Endodermal cell (in vitro differentiated cells): ENCODE measurements around the gene UBB. TPM values are rescaled to one million over a fixed set of nuclear protein-coding genes. Genes with fewer than 3 reads are reported as not detected.

Experiments used
- DNase-seq: peaks from one replicate; pipeline ENCODE4 v3.0.0-alpha.2; 2017
- H3K27ac ChIP-seq: 2 replicates; pipeline ENCODE4 v1.5.1; 2013; ENCODE audit warnings: mild to moderate bottlenecking, low read depth, low read length, moderate library complexity
- H3K27me3 ChIP-seq: 2 replicates; pipeline ENCODE4 v1.6.1; 2013; ENCODE audit warnings: mild to moderate bottlenecking, low read length, moderate library complexity; ENCODE audit not compliant: insufficient read depth, control insufficient read depth, poor library complexity, severe bottlenecking
- H3K36me3 ChIP-seq: 2 replicates; pipeline ENCODE4 v1.7.0; 2013; ENCODE audit warnings: mild to moderate bottlenecking, low read length, moderate library complexity; ENCODE audit not compliant: control insufficient read depth, insufficient read depth
- H3K4me1 ChIP-seq: one replicate; pipeline ENCODE4 v1.7.0; 2013; ENCODE audit warnings: low read length; ENCODE audit not compliant: control insufficient read depth, insufficient read depth
- H3K4me3 ChIP-seq: 2 replicates; pipeline ENCODE4 v1.5.1; 2013; ENCODE audit warnings: mild to moderate bottlenecking, low read length, moderate library complexity
- H3K9ac ChIP-seq: 2 replicates; pipeline ENCODE4 v1.6.1; 2013; ENCODE audit warnings: mild to moderate bottlenecking, low read length, moderate library complexity; ENCODE audit not compliant: poor library complexity, severe bottlenecking; ENCODE audit errors: extremely low read depth
- H3K9me3 ChIP-seq: 2 replicates; pipeline ENCODE4 v1.6.1; 2013; ENCODE audit warnings: mild to moderate bottlenecking, low read length, moderate library complexity; ENCODE audit not compliant: control insufficient read depth
- H3K27ac Mint-ChIP-seq: 2 replicates; pipeline ENCODE4 v1.8.0; 2020; ENCODE audit warnings: mixed read lengths
- H3K27me3 Mint-ChIP-seq: 2 replicates; pipeline ENCODE4 v1.8.0; 2021; ENCODE audit warnings: mild to moderate bottlenecking, mixed read lengths; ENCODE audit not compliant: insufficient read depth
- H3K36me3 Mint-ChIP-seq: 2 replicates; pipeline ENCODE4 v1.8.0; 2020; ENCODE audit warnings: low read depth, mixed read lengths
- H3K4me1 Mint-ChIP-seq: 2 replicates; pipeline ENCODE4 v1.8.0; 2020; ENCODE audit warnings: mixed read lengths
- H3K4me3 Mint-ChIP-seq: 2 replicates; pipeline ENCODE4 v1.8.0; 2020; ENCODE audit warnings: mild to moderate bottlenecking, moderate library complexity, mixed read lengths
- H3K9me3 Mint-ChIP-seq: 2 replicates; pipeline ENCODE4 v1.8.0; 2020; ENCODE audit warnings: mild to moderate bottlenecking, mixed read lengths
- WGBS, 2 experiments: methylation state at CpG; one replicate each; pipeline versions ENCODE4 v1.1.5 to v1.1.7; 2013; ENCODE audit warnings: missing lambda C conversion rate in 2 of 2, mixed read lengths in 1 of 2; ENCODE audit not compliant: insufficient coverage in 1 of 2, insufficient read length in 1 of 2; 5-methylcytosine and 5-hydroxymethylcytosine counted together
- total RNA-seq, 2 donors: library from RNA; stranded (reverse); fragmentation: NEBNext Ultra II Directional in 1 of 2; extraction: Animal tissue kit (Norgen Biotek cat#: 25700) in 1 of 2; gene quantifications; 2 replicates in 1 of 2; 3 replicates in 1 of 2; pipeline ENCODE4 v1.2.1, GENCODE V29; 2021
- TF ChIP-seq, protein P1 (sequence below): fragments of 200-600 bp; sonication (generic); conservative IDR thresholded peaks from 2 replicates; pipeline ENCODE4 v1.5.0; 2021; ENCODE audit warnings: antibody characterized with exemption, mild to moderate bottlenecking

UBB gene
- total RNA-seq, 2 donors from 2014 or later, result 1,658 to 1,721 TPM

DNA sequence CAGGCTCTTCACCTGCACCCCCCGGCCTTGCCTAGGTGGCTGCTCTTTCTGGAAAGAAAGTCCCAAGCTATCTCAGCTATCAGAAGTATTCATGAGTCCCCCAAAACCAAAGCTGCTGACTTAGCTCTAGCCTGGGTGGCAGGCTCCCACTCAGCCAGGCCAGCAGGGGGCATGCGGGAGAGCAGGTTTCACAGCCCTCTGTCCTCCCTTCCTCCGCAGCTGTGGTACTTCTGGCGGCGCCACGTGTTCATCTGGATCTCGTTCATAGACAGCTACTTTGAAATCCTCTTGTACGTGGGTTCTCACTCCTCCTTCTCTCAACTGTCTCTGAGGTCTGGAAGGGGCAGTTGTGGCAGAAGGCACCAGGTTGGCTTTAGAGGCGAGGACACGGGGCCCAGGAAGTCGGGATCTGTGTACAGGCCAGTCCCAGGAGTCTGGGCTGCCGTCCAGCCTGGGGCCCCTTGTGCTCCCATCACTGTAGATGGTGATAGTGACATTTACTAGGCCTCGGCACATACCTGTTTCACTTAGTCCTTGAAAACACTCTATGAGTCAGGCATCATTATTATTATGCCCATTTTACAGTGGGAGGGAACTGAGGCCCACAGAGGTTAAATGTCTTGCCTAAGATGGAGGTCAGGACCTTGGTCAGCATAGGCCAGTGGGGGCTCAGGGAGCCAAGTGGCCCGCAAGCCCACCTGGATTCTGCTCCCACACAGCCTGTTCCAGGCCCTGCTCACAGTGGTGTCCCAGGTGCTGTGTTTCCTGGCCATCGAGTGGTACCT lies 47.4 kb downstream of the UBB start:
- DNase-seq, result peak; percentile 89
- Histone ChIP-seq H3K4me3 (no peak overlapping the region), H3K27me3 (no peaks in the 10 kb centered on the region), H3K27ac (no peak overlapping the region), H3K36me3 (no peaks in the 10 kb centered on the region), H3K9me3 (no peaks in the 10 kb centered on the region), H3K9ac (no peak overlapping the region), H3K4me1 (no peaks in the 10 kb centered on the region)
- Mint-ChIP-seq H3K36me3 (no peaks in the 10 kb centered on the region), H3K27ac (no peak overlapping the region), H3K4me3 (no peak overlapping the region), H3K9me3 (no peaks in the 10 kb centered on the region), H3K4me1 (no peaks in the 10 kb centered on the region), H3K27me3 (no peaks in the 10 kb centered on the region)
- TF ChIP-seq, protein P1, sequence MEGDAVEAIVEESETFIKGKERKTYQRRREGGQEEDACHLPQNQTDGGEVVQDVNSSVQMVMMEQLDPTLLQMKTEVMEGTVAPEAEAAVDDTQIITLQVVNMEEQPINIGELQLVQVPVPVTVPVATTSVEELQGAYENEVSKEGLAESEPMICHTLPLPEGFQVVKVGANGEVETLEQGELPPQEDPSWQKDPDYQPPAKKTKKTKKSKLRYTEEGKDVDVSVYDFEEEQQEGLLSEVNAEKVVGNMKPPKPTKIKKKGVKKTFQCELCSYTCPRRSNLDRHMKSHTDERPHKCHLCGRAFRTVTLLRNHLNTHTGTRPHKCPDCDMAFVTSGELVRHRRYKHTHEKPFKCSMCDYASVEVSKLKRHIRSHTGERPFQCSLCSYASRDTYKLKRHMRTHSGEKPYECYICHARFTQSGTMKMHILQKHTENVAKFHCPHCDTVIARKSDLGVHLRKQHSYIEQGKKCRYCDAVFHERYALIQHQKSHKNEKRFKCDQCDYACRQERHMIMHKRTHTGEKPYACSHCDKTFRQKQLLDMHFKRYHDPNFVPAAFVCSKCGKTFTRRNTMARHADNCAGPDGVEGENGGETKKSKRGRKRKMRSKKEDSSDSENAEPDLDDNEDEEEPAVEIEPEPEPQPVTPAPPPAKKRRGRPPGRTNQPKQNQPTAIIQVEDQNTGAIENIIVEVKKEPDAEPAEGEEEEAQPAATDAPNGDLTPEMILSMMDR, result peak; percentile 83
- WGBS, 2 experiments, result 81 to 86% methylated on average over 11 to 15 of the region's 15 CpGs

DNA sequence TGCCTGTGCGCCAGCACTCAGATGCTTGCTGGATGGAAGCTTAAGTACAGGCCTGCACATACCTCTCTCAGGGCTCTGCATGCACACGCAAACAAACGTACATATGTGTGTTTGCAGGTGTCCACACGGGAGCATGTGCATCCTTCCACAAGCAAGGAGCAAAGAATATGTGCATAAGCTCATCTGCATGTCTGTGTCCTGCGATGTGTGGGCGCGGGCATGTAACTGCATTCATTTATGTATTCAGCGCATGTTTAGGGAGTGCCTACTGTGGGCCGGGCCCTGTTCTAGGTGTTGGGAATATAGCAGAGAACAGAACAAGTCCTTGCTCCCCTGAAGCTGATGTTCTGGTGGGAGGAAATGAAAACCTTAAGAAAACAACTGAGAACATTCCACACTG lies 48.2 kb downstream of the UBB start:
- Histone ChIP-seq H3K9ac (no peak overlapping the region), H3K27ac (no peak overlapping the region), H3K9me3 (no peaks in the 10 kb centered on the region), H3K4me3 (no peak overlapping the region), H3K36me3 (no peaks in the 10 kb centered on the region), H3K4me1 (no peaks in the 10 kb centered on the region), H3K27me3 (no peaks in the 10 kb centered on the region)
- Mint-ChIP-seq H3K27me3 (no peaks in the 10 kb centered on the region), H3K36me3 (no peaks in the 10 kb centered on the region), H3K27ac (no peak overlapping the region), H3K4me1 (no peaks in the 10 kb centered on the region), H3K4me3 (no peak overlapping the region), H3K9me3 (no peaks in the 10 kb centered on the region)
- no peak for DNase-seq
- TF ChIP-seq, protein P1, result no peak
- WGBS, 2 experiments, result 90 to 92% methylated on average over 7 to 9 of the region's 9 CpGs

DNA sequence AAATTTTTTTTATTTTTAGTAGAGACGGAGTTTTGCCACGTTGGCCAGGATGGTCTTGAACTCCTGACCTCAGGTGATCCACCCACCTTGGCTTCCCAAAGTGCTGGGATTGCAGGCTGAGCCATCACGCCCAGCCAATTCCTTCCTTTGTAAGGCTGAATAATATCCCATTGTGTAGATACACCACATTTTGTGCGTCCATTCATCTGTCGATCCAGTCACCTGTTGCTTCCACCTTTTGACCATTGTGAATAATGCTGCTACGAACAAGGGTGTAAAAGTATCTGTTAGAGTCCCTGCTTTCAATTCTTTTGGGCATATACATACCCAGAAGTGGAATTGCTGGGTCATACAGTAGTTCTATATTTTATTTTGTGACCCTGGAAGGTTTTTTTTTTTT lies 49.8 kb downstream of the UBB start:
- H3K4me1 Mint-ChIP-seq, result peaks cover 3% of the 10 kb centered on the region
- TF ChIP-seq, protein P1, result no peak
- H3K4me3 Mint-ChIP-seq, result no peak overlapping the region
- no peaks in the 10 kb centered on the region for H3K9me3 Mint-ChIP-seq
- Histone ChIP-seq H3K9me3 (no peaks in the 10 kb centered on the region), H3K9ac (no peak overlapping the region), H3K36me3 (no peaks in the 10 kb centered on the region), H3K27me3 (no peaks in the 10 kb centered on the region), H3K4me3 (no peak overlapping the region), H3K4me1 (peaks cover 1% of the 10 kb centered on the region), H3K27ac (no peak overlapping the region)
- no peak for DNase-seq
- 77 to 78% methylated on average over 6 of the region's 6 CpGs for WGBS, 2 experiments
- no peak overlapping the region for H3K27ac Mint-ChIP-seq
- no peaks in the 10 kb centered on the region for H3K27me3 Mint-ChIP-seq
- H3K36me3 Mint-ChIP-seq, result no peaks in the 10 kb centered on the region
